ENCODE data around the gene PPP1R3A.

PPP1R3A gene

GRCh38 chr7:113878394-113878992 lies 40.3 kb downstream of the PPP1R3A start:
- no peaks in the 10 kb centered on the region for H3K4me1 ChIP-seq (ENCODE audit: control insufficient read depth in 1 of 2, insufficient read depth in 1 of 2, low read depth in 1 of 2, low read length in 1 of 2)
- H3K36me3 ChIP-seq: no peaks in the 10 kb centered on the region
- TF ChIP-seq CTCF (IDR thresholded peaks at IDR 0.05): no peak
- no peaks in the 10 kb centered on the region for H3K9me3 ChIP-seq
- no peak overlapping the region for H3K4me3 ChIP-seq (ENCODE audit: low read depth in 1 of 2, low read length in 1 of 2)
- no peaks in the 10 kb centered on the region for H3K27me3 ChIP-seq
- no peak overlapping the region for H3K27ac ChIP-seq

- no peak overlapping the region for H3K4me3 ChIP-seq (ENCODE audit: low read depth in 1 of 2, low read length in 1 of 2)
- H3K9me3 ChIP-seq: no peaks in the 10 kb centered on the region
- H3K4me1 ChIP-seq (ENCODE audit: control insufficient read depth in 1 of 2, insufficient read depth in 1 of 2, low read depth in 1 of 2, low read length in 1 of 2): no peaks in the 10 kb centered on the region
- H3K27ac ChIP-seq: no peak overlapping the region
- no peak for TF ChIP-seq CTCF (IDR thresholded peaks at IDR 0.05)
- no peaks in the 10 kb centered on the region for H3K27me3 ChIP-seq
- no peaks in the 10 kb centered on the region for H3K36me3 ChIP-seq
These were observed 43.6 kb downstream of the PPP1R3A start for GRCh38 chr7:113875224-113875623.

- H3K9me3 ChIP-seq: no peaks in the 10 kb centered on the region
- H3K27me3 ChIP-seq: no peaks in the 10 kb centered on the region
These were observed 45.2 kb downstream of the PPP1R3A start for GRCh38 chr7:113873554-113874151.

GRCh38 chr7:113872981-113873380 lies 45.8 kb downstream of the PPP1R3A start:
- Histone ChIP-seq H3K4me3 (ENCODE audit: low read depth in 1 of 2, low read length in 1 of 2) (no peak overlapping the region), H3K4me1 (ENCODE audit: control insufficient read depth in 1 of 2, insufficient read depth in 1 of 2, low read depth in 1 of 2, low read length in 1 of 2) (no peaks in the 10 kb centered on the region), H3K27ac (no peak overlapping the region), H3K27me3 (no peaks in the 10 kb centered on the region), H3K9me3 (no peaks in the 10 kb centered on the region), H3K36me3 (no peaks in the 10 kb centered on the region)
- TF ChIP-seq CTCF (IDR thresholded peaks at IDR 0.05): no peak

More at GRCh38 chr7:113873554-113874151, 45.2 kb downstream of the PPP1R3A start:
- no peaks in the 10 kb centered on the region for H3K36me3 ChIP-seq
- H3K27ac ChIP-seq: no peak overlapping the region
- H3K4me1 ChIP-seq (ENCODE audit: control insufficient read depth in 1 of 2, insufficient read depth in 1 of 2, low read depth in 1 of 2, low read length in 1 of 2): no peaks in the 10 kb centered on the region
- no peak for TF ChIP-seq CTCF (IDR thresholded peaks at IDR 0.05)
- no peak overlapping the region for H3K4me3 ChIP-seq (ENCODE audit: low read depth in 1 of 2, low read length in 1 of 2)

GRCh38 chr7:113867325-113867724 lies 51.5 kb downstream of the PPP1R3A start:
- TF ChIP-seq CTCF (IDR thresholded peaks at IDR 0.05): no peak
- H3K4me3 ChIP-seq (ENCODE audit: low read depth in 1 of 2, low read length in 1 of 2): no peak overlapping the region

More at GRCh38 chr7:113867325-113867724, 51.5 kb downstream of the PPP1R3A start:
- Histone ChIP-seq H3K27ac (no peak overlapping the region), H3K27me3 (no peaks in the 10 kb centered on the region), H3K4me1 (ENCODE audit: control insufficient read depth in 1 of 2, insufficient read depth in 1 of 2, low read depth in 1 of 2, low read length in 1 of 2) (no peaks in the 10 kb centered on the region), H3K9me3 (no peaks in the 10 kb centered on the region), H3K36me3 (no peaks in the 10 kb centered on the region)
